Activated CD8-positive, alpha-beta T cell treated with anti-CD3 and anti-CD28 coated beads for 36 hours (primary cell): ENCODE measurements around the gene XRCC6. TPM values are rescaled to one million over a fixed set of nuclear protein-coding genes. Genes with fewer than 3 reads are reported as not detected.

ENCODE experiments used
- ATAC-seq: fragments of 200-7000 bp; cut with Tn5 transposase; one replicate; pipeline ENCODE4 v1.10.0; 2021; ENCODE audit warnings: mild to moderate bottlenecking, moderate library complexity
- CTCF ChIA-PET: fragments of 350-600 bp; sonication (Branson Sonifier 250); formaldehyde crosslinking; loops from one replicate; lab custom pipeline; 2021; ENCODE audit warnings: antibody characterized with exemption; lab: Charles Lee
- POLR2A ChIA-PET: fragments of 350-600 bp; sonication (Branson Sonifier 250); formaldehyde crosslinking; loops from one replicate; lab custom pipeline; 2021; ENCODE audit warnings: antibody characterized with exemption; lab: Charles Lee
- DNase-seq: peaks from one replicate; pipeline ENCODE4 v3.0.0-alpha.2; 2020
- H3K27ac Mint-ChIP-seq: one replicate; pipeline ENCODE4 v1.8.0; 2021; ENCODE audit warnings: mild to moderate bottlenecking, mixed read lengths
- H3K27me3 Mint-ChIP-seq: one replicate; pipeline ENCODE4 v1.8.0; 2021; ENCODE audit warnings: mixed read lengths
- H3K36me3 Mint-ChIP-seq: one replicate; pipeline ENCODE4 v1.8.0; 2021; ENCODE audit warnings: low read depth, mixed read lengths
- H3K4me1 Mint-ChIP-seq: one replicate; pipeline ENCODE4 v1.8.0; 2021; ENCODE audit warnings: low read depth, mixed read lengths
- H3K4me3 Mint-ChIP-seq: one replicate; pipeline ENCODE4 v1.8.0; 2021; ENCODE audit warnings: mild to moderate bottlenecking, moderate library complexity, mixed read lengths
- H3K9me3 Mint-ChIP-seq: one replicate; pipeline ENCODE4 v1.8.0; 2021; ENCODE audit warnings: mixed read lengths
- CTCF ChIP-seq: fragments of 200-600 bp; IDR thresholded peaks from one replicate; pipeline ENCODE4 v1.8.0; 2022; ENCODE audit warnings: antibody characterized with exemption, mild to moderate bottlenecking
- intact Hi-C: fragments of 100-400 bp; cut with micrococcal nuclease; formaldehyde crosslinking; loops from one replicate; pipeline ENCODE4 v1.10.0; 2022
- total RNA-seq, 2 experiments: library from RNA; stranded (reverse); gene quantifications; one replicate each; pipeline ENCODE4 v1.2.3, GENCODE V29; 2021

The XRCC6 gene
- total RNA-seq, 2 experiments from 2014 or later = 424 to 425 TPM

DNA sequence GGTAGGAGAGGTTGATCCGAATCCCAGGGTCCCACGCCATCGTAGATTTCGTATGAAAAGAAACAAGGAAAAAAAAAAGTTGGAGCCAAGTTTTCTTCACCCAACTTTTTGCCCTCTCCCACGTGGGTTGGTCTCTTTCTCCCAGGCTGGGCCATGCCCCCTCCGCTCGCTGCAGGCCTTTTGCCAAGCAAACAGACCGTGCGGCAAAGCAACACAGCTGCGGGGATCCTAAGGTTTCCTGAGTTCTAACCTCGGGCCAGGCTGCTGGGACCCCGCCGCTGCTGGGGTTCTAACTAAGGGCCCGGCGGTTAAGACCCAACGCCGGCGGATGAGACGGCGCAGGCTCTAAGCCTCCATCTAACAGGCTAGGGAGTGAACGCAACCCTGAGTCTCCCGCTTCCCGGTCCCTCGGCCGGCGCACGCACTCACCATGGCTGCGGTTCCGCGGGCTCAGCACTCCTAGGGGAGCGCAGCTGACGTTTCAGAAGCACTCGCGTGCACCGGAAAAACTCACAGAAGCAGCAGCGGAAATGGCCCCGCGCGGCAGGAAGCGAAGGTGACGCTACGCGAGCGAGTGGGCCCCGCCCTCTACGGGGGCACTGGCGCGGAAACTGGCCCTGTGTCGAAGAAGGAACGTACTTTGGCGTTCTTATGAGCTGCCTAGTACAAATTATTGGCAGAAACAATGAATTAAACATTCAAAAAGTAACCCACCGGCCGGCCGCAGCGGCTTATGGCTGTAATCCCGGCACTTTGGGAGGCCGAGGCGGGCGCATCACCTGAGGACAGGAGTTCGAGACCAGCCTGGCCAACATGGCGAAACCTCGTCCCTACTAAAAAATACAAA is 67.5 kb downstream of the XRCC6 start, which contains the start of gene SNU13:
Gene SNU13, minus strand, starts transcription at position 503 of the 847 bp plus-strand sequence. Its CDS starts 71 bp downstream, at position 432.
- peak; percentile 95 for ATAC-seq
- intact Hi-C loops = loop anchor here (5.0 kb wide), 1 partner anchor 94 kb away; no protein-coding TSS in a partner anchor
- Mint-ChIP-seq H3K27ac (peak within 1 kb of the TSS; percentile 95), H3K9me3 (no peaks in the 10 kb centered on the region), H3K27me3 (no peaks in the 10 kb centered on the region), H3K36me3 (peaks cover 17% of the 10 kb centered on the region), H3K4me1 (peaks cover 26% of the 10 kb centered on the region), H3K4me3 (peak within 1 kb of the TSS; percentile 91)
- ChIA-PET POLR2A (interaction anchor here (0.6 to 4.1 kb wide), 25 partner anchors 8 to 276 kb away, joined by 3 to 34 read pairs (median 4); partner anchors contain the start of genes CCDC134, CENPM, DESI1 and MEI1), CTCF (interaction anchor here (1.7 to 4.1 kb wide), 3 partner anchors 10 to 252 kb away, joined by 8 to 44 read pairs (median 23); partner anchors contain the start of gene MEI1)
- peak; percentile 95 for DNase-seq
- no peak for TF ChIP-seq CTCF

- POLR2A ChIA-PET = interaction anchor here (1.0 to 1.2 kb wide), 2 partner anchors 9 to 110 kb away, joined by 3 to 4 read pairs; partner anchors contain the start of genes CCDC134 and MEI1
- Mint-ChIP-seq H3K9me3 (no peaks in the 10 kb centered on the region), H3K36me3 (peaks cover 15% of the 10 kb centered on the region), H3K27me3 (no peaks in the 10 kb centered on the region), H3K4me3 (peak overlapping the region; percentile 91), H3K4me1 (peaks cover 19% of the 10 kb centered on the region), H3K27ac (peak overlapping the region; percentile 95)
- CTCF ChIA-PET = interaction anchor here (0.8 to 1.1 kb wide), 2 partner anchors 8 to 10 kb away, joined by 3 to 4 read pairs; partner anchors contain the start of gene MEI1
- TF ChIP-seq CTCF = no peak
- DNase-seq (no peak), ATAC-seq (no peak)
- intact Hi-C loops = no loop called here
Observed at GRCh38 chr22:41690476-41690875, 69.4 kb downstream of the XRCC6 start.

GRCh38 chr22:41695211-41695610 is 74.1 kb downstream of the XRCC6 start:
- H3K9me3 Mint-ChIP-seq = no peaks in the 10 kb centered on the region
- no peaks in the 10 kb centered on the region for H3K27me3 Mint-ChIP-seq
- TF ChIP-seq CTCF = no peak
- H3K36me3 Mint-ChIP-seq = no peaks in the 10 kb centered on the region
- H3K4me1 Mint-ChIP-seq = peaks cover 15% of the 10 kb centered on the region
- ChIA-PET POLR2A (no interaction called here), CTCF (no interaction called here)
- DNase-seq (no peak), ATAC-seq (no peak)
- intact Hi-C loops = loop anchor here (5.0 kb wide), 1 partner anchor 247 kb away; no protein-coding TSS in a partner anchor
- H3K27ac Mint-ChIP-seq = no peak overlapping the region
- H3K4me3 Mint-ChIP-seq = no peak overlapping the region

GRCh38 chr22:41696703-41697102 is 75.6 kb downstream of the XRCC6 start:
- POLR2A ChIA-PET = interaction anchor here (0.7 to 3.9 kb wide), 6 partner anchors 9 to 244 kb away, joined by 3 to 34 read pairs (median 4); partner anchors contain the start of genes CCDC134 and SNU13
- ATAC-seq = no peak
- no peaks in the 10 kb centered on the region for H3K27me3 Mint-ChIP-seq
- peaks cover 10% of the 10 kb centered on the region for H3K4me1 Mint-ChIP-seq
- H3K4me3 Mint-ChIP-seq = no peak overlapping the region
- no peak for TF ChIP-seq CTCF
- CTCF ChIA-PET = interaction anchor here (0.6 to 5.0 kb wide), 64 partner anchors 9 to 416 kb away, joined by 3 to 56 read pairs (median 6); partner anchors contain the start of genes CCDC134, CENPM, SNU13 and SREBF2
- H3K27ac Mint-ChIP-seq = peak overlapping the region; percentile 47
- no peak for DNase-seq
- H3K36me3 Mint-ChIP-seq = no peaks in the 10 kb centered on the region
- no peaks in the 10 kb centered on the region for H3K9me3 Mint-ChIP-seq
- intact Hi-C loops = loop anchor here (5.0 kb wide), 1 partner anchor 246 kb away; no protein-coding TSS in a partner anchor
